ENCODE data around the gene TRIO.

The TRIO gene

GRCh38 chr5:14249258-14250082, 106.3 kb downstream of the TRIO start:
- no peaks in the 10 kb centered on the region; the same call in 1 of the 2 replicates for H3K9me3 ChIP-seq (ENCODE audit: control insufficient read depth, insufficient read depth, low read depth, low read length)
- ChIA-PET POLR2A (interaction anchor here (1.3 kb wide), 1 partner anchor 106 kb away, joined by 3 read pairs; the partner anchor contains the start of gene TRIO), CTCF (interaction anchor here (0.5 to 2.6 kb wide), 5 partner anchors 8 to 161 kb away, joined by 3 to 7 read pairs (median 4); no protein-coding TSS in a partner anchor)
- H3K4me1 ChIP-seq (ENCODE audit: control insufficient read depth, insufficient read depth, low read length): peaks cover 18% of the 10 kb centered on the region
- H3K4me3 ChIP-seq (ENCODE audit: low read depth, low read length): no peak overlapping the region
- 0 out of 2 replicates have a peak, but pooled peaks have one; percentile 43 for TF ChIP-seq ZBTB48 (tag by site-specific recombination; IDR thresholded peaks at IDR 0.05)
- TF ChIP-seq ZNF600 (tag by site-specific recombination; IDR thresholded peaks at IDR 0.05): peak; percentile 92
- TF ChIP-seq HOXC10 (CRISPR knock-in tag; IDR thresholded peaks at IDR 0.05): no peak
- TF ChIP-seq ZBTB20 (tag by site-specific recombination; IDR thresholded peaks at IDR 0.05): peak; percentile 46; the same call in 1 of the 2 replicates
- TF ChIP-seq PRDM10 (tag by site-specific recombination; IDR thresholded peaks at IDR 0.05): peak; percentile 54; the same call in 1 of the 2 replicates
- peak; percentile 33; the same call in 1 of the 2 replicates for TF ChIP-seq ZNF24 (tag by site-specific recombination; IDR thresholded peaks at IDR 0.05)
- H3K36me3 ChIP-seq (ENCODE audit: control insufficient read depth in 2 of 2, insufficient read depth in 1 of 2, low read length in 2 of 2): no peaks in the 10 kb centered on the region
- H3K27ac ChIP-seq (ENCODE audit: extremely low read depth, low read depth, low read length): no peak overlapping the region

GRCh38 chr5:14250084-14250695, 107.0 kb downstream of the TRIO start:
- Histone ChIP-seq H3K27ac (ENCODE audit: extremely low read depth, low read depth, low read length) (0 out of 2 replicates have a peak overlapping the region, but pooled peaks have one; percentile 11), H3K4me1 (ENCODE audit: control insufficient read depth, insufficient read depth, low read length) (peaks cover 13% of the 10 kb centered on the region), H3K4me3 (ENCODE audit: low read depth, low read length) (no peak overlapping the region), H3K9me3 (ENCODE audit: control insufficient read depth, insufficient read depth, low read depth, low read length) (no peaks in the 10 kb centered on the region; the same call in 1 of the 2 replicates), H3K36me3 (ENCODE audit: control insufficient read depth in 2 of 2, insufficient read depth in 1 of 2, low read length in 2 of 2) (no peaks in the 10 kb centered on the region)
- ChIA-PET CTCF (interaction anchor here (0.7 to 2.6 kb wide), 5 partner anchors 8 to 236 kb away, joined by 3 to 7 read pairs (median 3); no protein-coding TSS in a partner anchor), POLR2A (interaction anchor here (1.3 kb wide), 1 partner anchor 107 kb away, joined by 3 read pairs; the partner anchor contains the start of gene TRIO)
- TF ChIP-seq ZNF157 (tag by site-specific recombination; IDR thresholded peaks at IDR 0.05): no peak
- TF ChIP-seq, protein P1, sequence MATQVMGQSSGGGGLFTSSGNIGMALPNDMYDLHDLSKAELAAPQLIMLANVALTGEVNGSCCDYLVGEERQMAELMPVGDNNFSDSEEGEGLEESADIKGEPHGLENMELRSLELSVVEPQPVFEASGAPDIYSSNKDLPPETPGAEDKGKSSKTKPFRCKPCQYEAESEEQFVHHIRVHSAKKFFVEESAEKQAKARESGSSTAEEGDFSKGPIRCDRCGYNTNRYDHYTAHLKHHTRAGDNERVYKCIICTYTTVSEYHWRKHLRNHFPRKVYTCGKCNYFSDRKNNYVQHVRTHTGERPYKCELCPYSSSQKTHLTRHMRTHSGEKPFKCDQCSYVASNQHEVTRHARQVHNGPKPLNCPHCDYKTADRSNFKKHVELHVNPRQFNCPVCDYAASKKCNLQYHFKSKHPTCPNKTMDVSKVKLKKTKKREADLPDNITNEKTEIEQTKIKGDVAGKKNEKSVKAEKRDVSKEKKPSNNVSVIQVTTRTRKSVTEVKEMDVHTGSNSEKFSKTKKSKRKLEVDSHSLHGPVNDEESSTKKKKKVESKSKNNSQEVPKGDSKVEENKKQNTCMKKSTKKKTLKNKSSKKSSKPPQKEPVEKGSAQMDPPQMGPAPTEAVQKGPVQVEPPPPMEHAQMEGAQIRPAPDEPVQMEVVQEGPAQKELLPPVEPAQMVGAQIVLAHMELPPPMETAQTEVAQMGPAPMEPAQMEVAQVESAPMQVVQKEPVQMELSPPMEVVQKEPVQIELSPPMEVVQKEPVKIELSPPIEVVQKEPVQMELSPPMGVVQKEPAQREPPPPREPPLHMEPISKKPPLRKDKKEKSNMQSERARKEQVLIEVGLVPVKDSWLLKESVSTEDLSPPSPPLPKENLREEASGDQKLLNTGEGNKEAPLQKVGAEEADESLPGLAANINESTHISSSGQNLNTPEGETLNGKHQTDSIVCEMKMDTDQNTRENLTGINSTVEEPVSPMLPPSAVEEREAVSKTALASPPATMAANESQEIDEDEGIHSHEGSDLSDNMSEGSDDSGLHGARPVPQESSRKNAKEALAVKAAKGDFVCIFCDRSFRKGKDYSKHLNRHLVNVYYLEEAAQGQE (tag by site-specific recombination; IDR thresholded peaks at IDR 0.05): no peak
- TF ChIP-seq ZNF10 (tag by site-specific recombination; IDR thresholded peaks at IDR 0.05): no peak
- no peak for TF ChIP-seq ZNF473 (tag by site-specific recombination; IDR thresholded peaks at IDR 0.05)
- TF ChIP-seq ZNF416 (tag by site-specific recombination; IDR thresholded peaks at IDR 0.05): no peak
- TF ChIP-seq ZNF501 (tag by site-specific recombination; IDR thresholded peaks at IDR 0.05): peak; percentile 73; the same call in 1 of the 2 replicates
- no peak for TF ChIP-seq ZNF148 (tag by site-specific recombination; IDR thresholded peaks at IDR 0.05; ENCODE audit: borderline replicate concordance)
- TF ChIP-seq ZNF146 (tag by site-specific recombination; IDR thresholded peaks at IDR 0.05): no peak
- TF ChIP-seq YY1 (tag by site-specific recombination; IDR thresholded peaks at IDR 0.05): no peak
- TF ChIP-seq PRDM10 (tag by site-specific recombination; IDR thresholded peaks at IDR 0.05): peak; percentile 40; the same call in 1 of the 2 replicates
- no peak for TF ChIP-seq ZNF202 (tag by site-specific recombination; IDR thresholded peaks at IDR 0.05; ENCODE audit: borderline replicate concordance)
- TF ChIP-seq ZNF777 (tag by site-specific recombination; IDR thresholded peaks at IDR 0.05; ENCODE audit: borderline replicate concordance): no peak
- TF ChIP-seq ZNF701 (tag by site-specific recombination; IDR thresholded peaks at IDR 0.05): no peak
